ENCODE data around the gene SWT1. TPM values are rescaled to one million over a fixed set of nuclear protein-coding genes. Genes with fewer than 3 reads are reported as not detected.

SWT1 gene
- total RNA-seq, 1 experiment from 2014 or later, result 3.6 TPM

DNA sequence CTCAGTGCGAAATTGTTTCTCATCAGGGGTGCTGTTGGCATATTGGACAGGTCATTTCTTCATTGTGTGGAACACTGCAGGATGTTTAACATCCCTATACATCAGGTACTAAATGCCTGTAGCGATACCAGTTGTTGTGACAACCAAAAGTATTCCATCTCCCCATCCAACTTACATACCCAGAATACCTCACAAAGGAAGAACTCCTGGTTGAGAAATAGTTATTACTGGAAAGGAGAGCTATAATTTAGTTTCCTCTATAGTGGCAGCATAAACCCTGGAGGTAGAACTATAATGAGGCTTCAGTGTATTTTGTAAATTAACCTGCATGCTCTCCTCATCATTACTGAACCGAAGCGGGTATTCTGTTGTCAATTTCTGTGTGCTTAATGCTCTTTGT, 115.0 kb downstream of the SWT1 start:
- Histone ChIP-seq H3K27me3 (ENCODE audit: insufficient read depth, low read depth) (no peaks in the 10 kb centered on the region), H3F3A (ENCODE audit: insufficient read depth, low read depth) (no peaks in the 10 kb centered on the region), H4K20me1 (ENCODE audit: insufficient read depth) (no peaks in the 10 kb centered on the region), H3K79me2 (ENCODE audit: low read depth) (no peaks in the 10 kb centered on the region), H3K27ac (no peak overlapping the region), H3K9me3 (ENCODE audit: insufficient read depth, low read depth) (no peaks in the 10 kb centered on the region), H3K4me2 (no peak overlapping the region), H3K9me2 (ENCODE audit: insufficient read depth) (no peaks in the 10 kb centered on the region), H2AFZ (no peak overlapping the region), H3K4me1 (replicated peaks; ENCODE audit: insufficient read depth) (no peaks in the 10 kb centered on the region), H3K36me3 (ENCODE audit: low read depth) (no peaks in the 10 kb centered on the region), H3K4me3 (no peak overlapping the region)
- ChIA-PET CTCF (no interaction called here), POLR2A (ENCODE audit: unreplicated experiment) (no interaction called here)
- DNase-seq, result no peak
- BruUV-seq (replicated peaks), result no TSS peak
- intact Hi-C loops (cut with micrococcal nuclease; ENCODE audit: unreplicated experiment), result no loop called here
- TF ChIP-seq EZH2 (IDR thresholded peaks at IDR 0.05; ENCODE audit: low read depth), result no peak
- TF ChIP-seq, protein P1, sequence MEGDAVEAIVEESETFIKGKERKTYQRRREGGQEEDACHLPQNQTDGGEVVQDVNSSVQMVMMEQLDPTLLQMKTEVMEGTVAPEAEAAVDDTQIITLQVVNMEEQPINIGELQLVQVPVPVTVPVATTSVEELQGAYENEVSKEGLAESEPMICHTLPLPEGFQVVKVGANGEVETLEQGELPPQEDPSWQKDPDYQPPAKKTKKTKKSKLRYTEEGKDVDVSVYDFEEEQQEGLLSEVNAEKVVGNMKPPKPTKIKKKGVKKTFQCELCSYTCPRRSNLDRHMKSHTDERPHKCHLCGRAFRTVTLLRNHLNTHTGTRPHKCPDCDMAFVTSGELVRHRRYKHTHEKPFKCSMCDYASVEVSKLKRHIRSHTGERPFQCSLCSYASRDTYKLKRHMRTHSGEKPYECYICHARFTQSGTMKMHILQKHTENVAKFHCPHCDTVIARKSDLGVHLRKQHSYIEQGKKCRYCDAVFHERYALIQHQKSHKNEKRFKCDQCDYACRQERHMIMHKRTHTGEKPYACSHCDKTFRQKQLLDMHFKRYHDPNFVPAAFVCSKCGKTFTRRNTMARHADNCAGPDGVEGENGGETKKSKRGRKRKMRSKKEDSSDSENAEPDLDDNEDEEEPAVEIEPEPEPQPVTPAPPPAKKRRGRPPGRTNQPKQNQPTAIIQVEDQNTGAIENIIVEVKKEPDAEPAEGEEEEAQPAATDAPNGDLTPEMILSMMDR (conservative IDR thresholded peaks at IDR 0.05), result no peak

DNA sequence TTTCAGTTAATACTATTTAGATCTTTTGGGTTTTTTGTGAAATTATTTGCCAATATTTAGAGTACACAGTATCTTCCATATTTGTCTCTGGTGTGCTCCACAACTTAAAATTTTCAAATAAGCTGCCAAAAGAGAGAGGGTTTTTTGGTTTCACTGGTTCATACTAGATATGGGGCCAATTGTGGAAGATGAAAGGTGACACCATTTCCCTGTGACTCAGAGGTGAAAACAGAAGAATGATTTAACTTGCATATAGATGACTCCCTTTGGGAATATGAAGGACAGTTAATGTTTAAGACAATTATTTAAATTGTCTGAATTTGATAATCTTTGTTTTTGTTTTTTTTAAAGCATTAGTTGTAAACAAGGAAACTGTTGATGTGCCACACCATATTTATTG, 122.6 kb downstream of the SWT1 start:
- no peak for DNase-seq
- H3K36me3 ChIP-seq (ENCODE audit: low read depth), result no peaks in the 10 kb centered on the region
- H3K4me1 ChIP-seq (replicated peaks; ENCODE audit: insufficient read depth), result no peaks in the 10 kb centered on the region
- TF ChIP-seq, protein P1 (conservative IDR thresholded peaks at IDR 0.05), result no peak
- TF ChIP-seq EZH2 (IDR thresholded peaks at IDR 0.05; ENCODE audit: low read depth), result no peak
- H3F3A ChIP-seq (ENCODE audit: insufficient read depth, low read depth), result no peaks in the 10 kb centered on the region
- H3K4me2 ChIP-seq, result no peak overlapping the region
- no peaks in the 10 kb centered on the region for H3K9me3 ChIP-seq (ENCODE audit: insufficient read depth, low read depth)
- H3K9me2 ChIP-seq (ENCODE audit: insufficient read depth), result no peaks in the 10 kb centered on the region
- no peak overlapping the region for H3K4me3 ChIP-seq
- no peak overlapping the region for H2AFZ ChIP-seq
- H4K20me1 ChIP-seq (ENCODE audit: insufficient read depth), result no peaks in the 10 kb centered on the region
- H3K79me2 ChIP-seq (ENCODE audit: low read depth), result no peaks in the 10 kb centered on the region
- intact Hi-C loops (cut with micrococcal nuclease; ENCODE audit: unreplicated experiment), result no loop called here
- CTCF ChIA-PET, result no interaction called here
- no peak overlapping the region for H3K27ac ChIP-seq
- POLR2A ChIA-PET (ENCODE audit: unreplicated experiment), result no interaction called here
- no peaks in the 10 kb centered on the region for H3K27me3 ChIP-seq (ENCODE audit: insufficient read depth, low read depth)
- no TSS peak for BruUV-seq (replicated peaks)

DNA sequence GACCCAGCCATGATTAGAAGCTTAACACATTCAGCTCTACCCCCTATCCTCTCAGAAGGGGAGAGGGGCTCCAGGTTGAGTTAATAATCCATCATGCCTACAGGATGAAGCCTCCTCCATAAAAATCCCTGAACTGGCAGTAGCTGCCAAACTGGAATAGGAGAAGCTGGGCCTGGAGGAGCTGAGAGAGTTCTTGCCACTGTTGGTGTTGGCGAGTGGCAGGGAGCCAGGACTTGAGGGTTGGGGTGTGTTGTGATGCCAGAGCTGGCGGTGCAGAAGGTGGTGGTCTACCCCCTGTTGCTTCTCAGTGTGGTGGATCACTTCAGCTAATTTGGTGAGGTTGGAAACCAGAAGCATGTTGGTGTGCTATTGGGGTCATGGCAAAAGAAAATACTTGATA, 123.6 kb downstream of the SWT1 start:
- H3K27me3 ChIP-seq (ENCODE audit: insufficient read depth, low read depth), result no peaks in the 10 kb centered on the region
- no peaks in the 10 kb centered on the region for H4K20me1 ChIP-seq (ENCODE audit: insufficient read depth)
- DNase-seq, result no peak
- intact Hi-C loops (cut with micrococcal nuclease; ENCODE audit: unreplicated experiment), result no loop called here
- POLR2A ChIA-PET (ENCODE audit: unreplicated experiment), result no interaction called here
- TF ChIP-seq, protein P1 (conservative IDR thresholded peaks at IDR 0.05), result no peak
- no peak for TF ChIP-seq EZH2 (IDR thresholded peaks at IDR 0.05; ENCODE audit: low read depth)
- H3K4me3 ChIP-seq, result no peak overlapping the region
- no peaks in the 10 kb centered on the region for H3K36me3 ChIP-seq (ENCODE audit: low read depth)
- H3K4me1 ChIP-seq (replicated peaks; ENCODE audit: insufficient read depth), result no peaks in the 10 kb centered on the region
- no peak overlapping the region for H2AFZ ChIP-seq
- no TSS peak for BruUV-seq (replicated peaks)
- H3K9me3 ChIP-seq (ENCODE audit: insufficient read depth, low read depth), result no peaks in the 10 kb centered on the region
- no peak overlapping the region for H3K4me2 ChIP-seq
- no peaks in the 10 kb centered on the region for H3K79me2 ChIP-seq (ENCODE audit: low read depth)
- CTCF ChIA-PET, result no interaction called here
- no peaks in the 10 kb centered on the region for H3F3A ChIP-seq (ENCODE audit: insufficient read depth, low read depth)
- H3K9me2 ChIP-seq (ENCODE audit: insufficient read depth), result no peaks in the 10 kb centered on the region
- no peak overlapping the region for H3K27ac ChIP-seq
